SHP77 treated with DMSO at 0.1 percent for 48 hours (cell line): Measurements from ENCODE around the gene RPAP2.
A peak's percentile ranks its signal among the peaks of the same experiment; 100 is the strongest.
"Not testable (repeated sequence)": the region's sequence is repeated elsewhere in the genome, so short reads cannot be mapped to it uniquely, and the experiment has no call there.

Source experiments
- DNase-seq: peaks from one replicate; lab custom pipeline; 2025; lab: John Stamatoyannopoulos, UW

Gene RPAP2

GRCh38 chr1:92298573-92299476 is at the start of gene RPAP2, which contains the start of gene GLMN:
RPAP2 (plus strand) TSS chr1:92299059; CDS start chr1:92299074, 15 bp downstream.
GLMN (minus strand) TSS chr1:92298987; CDS start chr1:92297999, 988 bp downstream.
- DNase-seq = peak; percentile 74

GRCh38 chr1:92254714-92255113 is 44.1 kb upstream of the RPAP2 start:
- not testable (repeated sequence) for DNase-seq

- no peak for DNase-seq
Observed at GRCh38 chr1:92259350-92259749, 39.5 kb upstream of the RPAP2 start.

- DNase-seq = no peak
Observed at GRCh38 chr1:92262516-92262915, 36.3 kb upstream of the RPAP2 start.

GRCh38 chr1:92273039-92273438 is 25.8 kb upstream of the RPAP2 start:
- DNase-seq = no peak

- DNase-seq = no peak
Observed at GRCh38 chr1:92274939-92275338, 23.9 kb upstream of the RPAP2 start.

- no peak for DNase-seq
Observed at GRCh38 chr1:92276082-92276481, 22.8 kb upstream of the RPAP2 start.

- no peak for DNase-seq
Observed at GRCh38 chr1:92277105-92277723, 21.6 kb upstream of the RPAP2 start.

- DNase-seq = not testable (repeated sequence)
Observed at GRCh38 chr1:92279781-92280180, 19.1 kb upstream of the RPAP2 start.

- DNase-seq = not testable (repeated sequence)
Observed at GRCh38 chr1:92281411-92281810, 17.4 kb upstream of the RPAP2 start.

GRCh38 chr1:92291372-92291999 is 7.4 kb upstream of the RPAP2 start:
- DNase-seq = no peak

GRCh38 chr1:92298213-92298572 is 666 bp upstream of the RPAP2 start:
- no peak for DNase-seq

- DNase-seq = no peak
Observed at GRCh38 chr1:92299477-92300150, 755 bp downstream of the RPAP2 start.

- DNase-seq = no peak
Observed at GRCh38 chr1:92301021-92301420, 2.2 kb downstream of the RPAP2 start.

GRCh38 chr1:92306020-92306419 is 7.2 kb downstream of the RPAP2 start:
- no peak for DNase-seq

GRCh38 chr1:92307980-92308379 is 9.1 kb downstream of the RPAP2 start:
- DNase-seq = no peak

- peak; percentile 35 for DNase-seq
Observed at GRCh38 chr1:92310185-92310597, 11.3 kb downstream of the RPAP2 start.

GRCh38 chr1:92314024-92314423 is 15.2 kb downstream of the RPAP2 start:
- DNase-seq = no peak

- no peak for DNase-seq
Observed at GRCh38 chr1:92315766-92316599, 17.1 kb downstream of the RPAP2 start.

- DNase-seq = no peak
Observed at GRCh38 chr1:92317836-92318493, 19.1 kb downstream of the RPAP2 start.
